ENCODE data around the gene CACNA1I. TPM values are rescaled to one million over a fixed set of nuclear protein-coding genes. Genes with fewer than 3 reads are reported as not detected.

The CACNA1I gene
- total RNA-seq, 3 donors from 2014 or later (not counting 1 experiment from before 2014, with no cell fraction given): 0.05 to 0.83 (median 0.72) TPM

DNA sequence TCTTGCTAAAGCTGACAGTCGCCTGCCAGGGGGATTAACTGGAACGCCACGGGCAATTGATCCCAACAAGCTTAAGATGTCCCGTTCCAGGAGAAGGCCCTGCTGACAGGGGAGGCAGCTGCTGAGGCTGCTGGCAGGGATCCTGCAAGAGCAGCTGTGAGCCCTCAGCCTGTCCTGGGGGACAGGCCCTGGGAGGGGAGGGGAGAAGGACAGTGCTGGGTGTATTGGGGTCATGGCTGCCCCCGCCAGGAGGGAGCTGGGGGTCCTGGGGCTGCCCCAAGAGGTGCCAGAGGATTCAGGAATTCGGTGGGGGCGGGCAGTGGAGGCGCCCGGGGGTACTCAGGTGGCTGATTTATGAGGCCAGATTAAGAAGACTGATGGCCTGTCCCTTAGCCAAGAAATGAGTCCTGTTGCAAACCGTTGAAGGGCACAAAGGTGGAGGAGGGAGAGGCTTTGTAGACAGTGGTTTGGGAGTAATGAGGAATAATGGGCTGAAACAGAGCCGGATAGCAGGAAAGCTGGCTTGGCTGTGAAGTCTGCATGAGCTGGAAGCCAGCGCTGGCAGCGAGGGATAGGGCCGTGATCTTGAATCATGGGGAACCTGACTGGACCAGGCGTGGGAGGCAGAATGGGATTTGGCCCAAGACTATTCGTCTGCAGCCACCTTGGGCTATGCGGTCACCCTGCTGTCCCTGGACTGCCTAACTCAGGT lies 133.5 kb downstream of the CACNA1I start:
- H3K9me3 Mint-ChIP-seq: no peaks in the 10 kb centered on the region
- TF ChIP-seq, protein P1, sequence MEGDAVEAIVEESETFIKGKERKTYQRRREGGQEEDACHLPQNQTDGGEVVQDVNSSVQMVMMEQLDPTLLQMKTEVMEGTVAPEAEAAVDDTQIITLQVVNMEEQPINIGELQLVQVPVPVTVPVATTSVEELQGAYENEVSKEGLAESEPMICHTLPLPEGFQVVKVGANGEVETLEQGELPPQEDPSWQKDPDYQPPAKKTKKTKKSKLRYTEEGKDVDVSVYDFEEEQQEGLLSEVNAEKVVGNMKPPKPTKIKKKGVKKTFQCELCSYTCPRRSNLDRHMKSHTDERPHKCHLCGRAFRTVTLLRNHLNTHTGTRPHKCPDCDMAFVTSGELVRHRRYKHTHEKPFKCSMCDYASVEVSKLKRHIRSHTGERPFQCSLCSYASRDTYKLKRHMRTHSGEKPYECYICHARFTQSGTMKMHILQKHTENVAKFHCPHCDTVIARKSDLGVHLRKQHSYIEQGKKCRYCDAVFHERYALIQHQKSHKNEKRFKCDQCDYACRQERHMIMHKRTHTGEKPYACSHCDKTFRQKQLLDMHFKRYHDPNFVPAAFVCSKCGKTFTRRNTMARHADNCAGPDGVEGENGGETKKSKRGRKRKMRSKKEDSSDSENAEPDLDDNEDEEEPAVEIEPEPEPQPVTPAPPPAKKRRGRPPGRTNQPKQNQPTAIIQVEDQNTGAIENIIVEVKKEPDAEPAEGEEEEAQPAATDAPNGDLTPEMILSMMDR (IDR thresholded peaks at IDR 0.05): no peak
- ATAC-seq (no peak), DNase-seq (no peak)
- intact Hi-C loops (cut with micrococcal nuclease): no loop called here
- Histone ChIP-seq H3K4me1 (ENCODE audit: control insufficient read depth, insufficient read depth, low read length) (no peaks in the 10 kb centered on the region), H3K27ac (ENCODE audit: low read length) (no peak overlapping the region), H3K4me3 (ENCODE audit: low read length) (no peak overlapping the region), H3K9me3 (ENCODE audit: control insufficient read depth, insufficient read depth, low read length) (no peaks in the 10 kb centered on the region), H3K36me3 (ENCODE audit: control insufficient read depth, insufficient read depth, low read length) (no peaks in the 10 kb centered on the region), H3K27me3 (ENCODE audit: control insufficient read depth, insufficient read depth, low read length) (no peaks in the 10 kb centered on the region)
- H3K4me3 Mint-ChIP-seq: no peak overlapping the region
- no peak overlapping the region for H3K27ac Mint-ChIP-seq
- H3K27me3 Mint-ChIP-seq (ENCODE audit: low read depth in 2 of 2): peaks cover 0 to 6% of the 10 kb centered on the region in 2 donors
- no peaks in the 10 kb centered on the region for H3K4me1 Mint-ChIP-seq
- no peaks in the 10 kb centered on the region for H3K36me3 Mint-ChIP-seq
- WGBS (ENCODE audit: insufficient coverage): 85% methylated on average over 17 of the region's 17 CpGs

DNA sequence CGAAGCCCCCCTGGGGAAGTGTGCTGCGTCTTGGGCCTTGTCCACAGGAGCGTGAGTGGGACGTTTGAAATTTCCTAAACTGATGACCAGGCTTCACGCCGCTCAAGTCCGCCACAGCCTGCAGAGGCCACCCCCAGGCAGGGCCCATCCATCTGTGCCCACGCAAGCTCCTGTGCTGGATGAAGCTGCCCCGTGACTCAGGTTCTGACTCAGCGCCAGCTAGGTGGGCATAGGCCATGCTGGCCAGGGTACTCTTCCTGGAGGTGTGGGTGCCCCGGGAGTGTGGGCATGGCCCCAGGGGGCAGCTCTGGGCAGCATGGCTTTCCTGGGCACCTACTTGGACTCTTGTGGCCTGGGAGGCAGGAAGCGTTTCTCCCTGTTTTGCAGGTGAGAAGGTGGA lies 134.8 kb downstream of the CACNA1I start:
- WGBS (ENCODE audit: insufficient coverage): 95% methylated on average over 12 of the region's 12 CpGs
- intact Hi-C loops (cut with micrococcal nuclease): no loop called here
- Histone ChIP-seq H3K9me3 (ENCODE audit: control insufficient read depth, insufficient read depth, low read length) (no peaks in the 10 kb centered on the region), H3K36me3 (ENCODE audit: control insufficient read depth, insufficient read depth, low read length) (no peaks in the 10 kb centered on the region), H3K4me1 (ENCODE audit: control insufficient read depth, insufficient read depth, low read length) (no peaks in the 10 kb centered on the region), H3K27ac (ENCODE audit: low read length) (no peak overlapping the region), H3K27me3 (ENCODE audit: control insufficient read depth, insufficient read depth, low read length) (no peaks in the 10 kb centered on the region), H3K4me3 (ENCODE audit: low read length) (no peak overlapping the region)
- Mint-ChIP-seq H3K27me3 (ENCODE audit: low read depth in 2 of 2) (peaks cover 5 to 11% of the 10 kb centered on the region in 2 donors), H3K4me1 (no peaks in the 10 kb centered on the region), H3K4me3 (no peak overlapping the region), H3K9me3 (no peaks in the 10 kb centered on the region), H3K27ac (no peak overlapping the region), H3K36me3 (no peaks in the 10 kb centered on the region)
- TF ChIP-seq, protein P1 (IDR thresholded peaks at IDR 0.05): no peak
- DNase-seq (no peak), ATAC-seq (no peak)

DNA sequence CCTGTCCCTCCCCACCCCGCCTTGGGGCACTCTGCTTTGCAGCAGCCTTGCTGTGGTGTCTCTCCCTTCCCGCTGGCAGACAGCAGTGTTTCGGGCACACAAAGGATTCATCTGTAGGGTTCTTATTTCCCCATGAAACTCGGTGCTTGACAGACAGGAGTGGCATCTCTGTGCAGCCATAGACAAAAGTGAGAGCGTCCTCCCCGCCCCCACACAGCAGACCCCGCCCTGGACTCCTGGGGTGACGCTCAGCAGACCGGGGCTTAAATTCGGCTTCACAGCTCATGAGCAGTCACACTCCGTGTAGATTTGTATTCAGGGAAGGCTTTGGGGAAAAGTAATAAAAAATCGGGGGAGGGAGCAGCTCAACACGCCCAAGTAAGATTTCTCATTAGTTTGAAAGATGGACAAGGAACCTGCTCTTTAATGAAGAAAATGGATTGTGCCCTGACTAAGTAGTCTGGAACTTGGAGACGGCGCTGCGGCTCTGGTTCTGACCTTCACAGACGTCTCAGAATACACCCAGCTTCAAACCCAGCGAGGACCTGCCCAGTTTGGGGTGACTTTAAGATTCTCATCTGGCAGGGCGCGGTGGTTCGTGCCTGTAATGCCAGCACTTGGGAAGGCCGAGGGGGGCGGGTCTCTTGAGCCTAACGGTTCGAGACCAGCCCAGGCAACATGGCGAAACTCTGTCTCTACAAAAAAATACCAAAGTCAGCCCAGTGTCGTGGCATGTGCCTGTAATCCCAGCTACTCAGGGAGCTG lies 136.0 kb downstream of the CACNA1I start:
- WGBS (ENCODE audit: insufficient coverage): 88% methylated on average over 27 of the region's 27 CpGs
- H3K9me3 ChIP-seq (ENCODE audit: control insufficient read depth, insufficient read depth, low read length): no peaks in the 10 kb centered on the region
- no peaks in the 10 kb centered on the region for H3K9me3 Mint-ChIP-seq
- H3K4me1 ChIP-seq (ENCODE audit: control insufficient read depth, insufficient read depth, low read length): no peaks in the 10 kb centered on the region
- H3K27me3 ChIP-seq (ENCODE audit: control insufficient read depth, insufficient read depth, low read length): no peaks in the 10 kb centered on the region
- H3K27me3 Mint-ChIP-seq (ENCODE audit: low read depth in 2 of 2): peaks cover 13 to 14% of the 10 kb centered on the region in 2 donors
- no peak overlapping the region for H3K4me3 Mint-ChIP-seq
- H3K27ac Mint-ChIP-seq: no peak overlapping the region
- no peaks in the 10 kb centered on the region for H3K36me3 ChIP-seq (ENCODE audit: control insufficient read depth, insufficient read depth, low read length)
- TF ChIP-seq, protein P1 (IDR thresholded peaks at IDR 0.05): no peak
- ATAC-seq (no peak), DNase-seq (no peak)
- no peak overlapping the region for H3K4me3 ChIP-seq (ENCODE audit: low read length)
- intact Hi-C loops (cut with micrococcal nuclease): no loop called here
- H3K36me3 Mint-ChIP-seq: no peaks in the 10 kb centered on the region
- H3K27ac ChIP-seq (ENCODE audit: low read length): no peak overlapping the region
- H3K4me1 Mint-ChIP-seq: no peaks in the 10 kb centered on the region

Data from natural killer cell (primary cell).